Measurements from ENCODE around the gene NIT1. TPM values are rescaled to one million over a fixed set of nuclear protein-coding genes. Genes with fewer than 3 reads are reported as not detected.

NIT1 gene
- total and polyA plus RNA-seq, 2 of the 13 experiments (the other 11 are each of a cell fraction or from before 2014, with no cell fraction given): 22.7 to 31.0 TPM

GRCh38 chr1:161082996-161083747, 34.7 kb upstream of the NIT1 start:
- FAIRE-seq: peak; percentile 65
- peak; percentile 86 for ATAC-seq
- H3K27me3 ChIP-seq (ENCODE audit: control insufficient read depth in 1 of 2, insufficient read depth in 2 of 2, low read length in 2 of 2): peaks cover 0 to 18% of the 10 kb centered on the region in 2 experiments; a peak in 1 of 5 replicates
- 27% methylated on average over 4 of the region's 8 CpGs for WGBS (ENCODE audit: low lambda C conversion rate)
- H3K79me2 ChIP-seq (ENCODE audit: insufficient read depth, low read length): no peaks in the 10 kb centered on the region
- no peaks in the 10 kb centered on the region for H4K20me1 ChIP-seq (ENCODE audit: insufficient read depth, low read length)
- H3K4me1 ChIP-seq (ENCODE audit: insufficient read depth, low read length): peaks cover 38% of the 10 kb centered on the region
- POLR2A ChIA-PET: interaction anchor here (1.9 kb wide), 1 partner anchor 15 kb away, joined by 4 read pairs; no protein-coding TSS in a partner anchor
- CTCF ChIA-PET (ENCODE audit: low intra/inter-chr PET ratio, low total read pairs): no interaction called here
- H3K27ac ChIP-seq (ENCODE audit: extremely low read length, insufficient read depth, low read length): no peak overlapping the region
- peak overlapping the region in 1 of 3 experiments; percentile 35; a peak in 1 of 6 replicates for H3K4me3 ChIP-seq (replicated peaks in 1 of 3; ENCODE audit: insufficient read depth in 1 of 3, low read depth in 2 of 3, low read length in 3 of 3)
- no TSS peak for BruUV-seq (replicated peaks)
- intact Hi-C loops (cut with micrococcal nuclease; ENCODE audit: unreplicated experiment) (no loop called here), in situ Hi-C loops (cut with HindIII; ENCODE audit: extremely low pct_ligation_motif_present, low pct_unique_long_range_greater_than_20kb) (no loop called here)
- peak; percentile 76 for DNase-seq (ENCODE audit: low spot score)
- no peak overlapping the region for H2AFZ ChIP-seq (ENCODE audit: low read length)
- no peaks in the 10 kb centered on the region for H3K36me3 ChIP-seq (replicated peaks in 1 of 2; ENCODE audit: control insufficient read depth in 1 of 2, insufficient read depth in 2 of 2, low read length in 2 of 2)
- H3K9me3 ChIP-seq (ENCODE audit: low read length): no peaks in the 10 kb centered on the region
- H3K9ac ChIP-seq (ENCODE audit: insufficient read depth, low read depth, low read length): no peak overlapping the region
- peak overlapping the region; percentile 49 for H3K4me2 ChIP-seq (ENCODE audit: low read depth, low read length)
- TF ChIP-seq FOSL2 (CRISPR knock-in tag; IDR thresholded peaks at IDR 0.05) (peak; percentile 89), CREB1 (IDR thresholded peaks at IDR 0.05) (peak; percentile 90), CREB1 (CRISPR knock-in tag; IDR thresholded peaks at IDR 0.05) (peak; percentile 88), ATF7 (IDR thresholded peaks at IDR 0.05) (peak; percentile 96), ATF7 (CRISPR knock-in tag; IDR thresholded peaks at IDR 0.05) (0 out of 2 replicates have a peak, but pooled peaks have one; percentile 46), HDAC1 (CRISPR knock-in tag; IDR thresholded peaks at IDR 0.05) (peak; percentile 32), ZMYM3 (CRISPR knock-in tag; IDR thresholded peaks at IDR 0.05) (no peak), ZFP36L1 (CRISPR knock-in tag; IDR thresholded peaks at IDR 0.05) (no peak), ZNF749 (CRISPR knock-in tag; IDR thresholded peaks at IDR 0.05; ENCODE audit: borderline replicate concordance) (no peak), TBX3 (IDR thresholded peaks at IDR 0.05; ENCODE audit: borderline replicate concordance) (no peak), ZFP37 (CRISPR knock-in tag; IDR thresholded peaks at IDR 0.05; ENCODE audit: borderline replicate concordance) (no peak), ZIK1 (CRISPR knock-in tag; IDR thresholded peaks at IDR 0.05; ENCODE audit: borderline replicate concordance, low read depth) (no peak), ATF3 (CRISPR knock-in tag; IDR thresholded peaks at IDR 0.05) (peak; percentile 62; the same call in 1 of the 2 replicates), ZNF570 (CRISPR knock-in tag; IDR thresholded peaks at IDR 0.05; ENCODE audit: borderline replicate concordance) (no peak), ZFP36 (IDR thresholded peaks at IDR 0.05; ENCODE audit: borderline replicate concordance, low read depth, low read length, partially characterized antibody) (no peak)
- TF ChIP-seq, protein P1, sequence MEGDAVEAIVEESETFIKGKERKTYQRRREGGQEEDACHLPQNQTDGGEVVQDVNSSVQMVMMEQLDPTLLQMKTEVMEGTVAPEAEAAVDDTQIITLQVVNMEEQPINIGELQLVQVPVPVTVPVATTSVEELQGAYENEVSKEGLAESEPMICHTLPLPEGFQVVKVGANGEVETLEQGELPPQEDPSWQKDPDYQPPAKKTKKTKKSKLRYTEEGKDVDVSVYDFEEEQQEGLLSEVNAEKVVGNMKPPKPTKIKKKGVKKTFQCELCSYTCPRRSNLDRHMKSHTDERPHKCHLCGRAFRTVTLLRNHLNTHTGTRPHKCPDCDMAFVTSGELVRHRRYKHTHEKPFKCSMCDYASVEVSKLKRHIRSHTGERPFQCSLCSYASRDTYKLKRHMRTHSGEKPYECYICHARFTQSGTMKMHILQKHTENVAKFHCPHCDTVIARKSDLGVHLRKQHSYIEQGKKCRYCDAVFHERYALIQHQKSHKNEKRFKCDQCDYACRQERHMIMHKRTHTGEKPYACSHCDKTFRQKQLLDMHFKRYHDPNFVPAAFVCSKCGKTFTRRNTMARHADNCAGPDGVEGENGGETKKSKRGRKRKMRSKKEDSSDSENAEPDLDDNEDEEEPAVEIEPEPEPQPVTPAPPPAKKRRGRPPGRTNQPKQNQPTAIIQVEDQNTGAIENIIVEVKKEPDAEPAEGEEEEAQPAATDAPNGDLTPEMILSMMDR (CRISPR knock-in tag; IDR thresholded peaks at IDR 0.05): no peak
- TF ChIP-seq, protein P2, sequence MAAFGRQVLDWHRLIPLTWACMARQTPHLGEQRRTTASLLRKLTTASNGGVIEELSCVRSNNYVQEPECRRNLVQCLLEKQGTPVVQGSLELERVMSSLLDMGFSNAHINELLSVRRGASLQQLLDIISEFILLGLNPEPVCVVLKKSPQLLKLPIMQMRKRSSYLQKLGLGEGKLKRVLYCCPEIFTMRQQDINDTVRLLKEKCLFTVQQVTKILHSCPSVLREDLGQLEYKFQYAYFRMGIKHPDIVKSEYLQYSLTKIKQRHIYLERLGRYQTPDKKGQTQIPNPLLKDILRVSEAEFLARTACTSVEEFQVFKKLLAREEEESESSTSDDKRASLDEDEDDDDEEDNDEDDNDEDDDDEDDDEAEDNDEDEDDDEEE (CRISPR knock-in tag; IDR thresholded peaks at IDR 0.05): no peak
